GM12878 (cell line): Measurements from ENCODE around the gene SORBS2. TPM values are rescaled to one million over a fixed set of nuclear protein-coding genes. Genes with fewer than 3 reads are reported as not detected.

Source experiments
- ATAC-seq: fragments of 200-7000 bp; cut with Tn5 transposase; 3 replicates; pipeline ENCODE4 v1.9.1; 2020; ENCODE audit warnings: mild to moderate bottlenecking, moderate library complexity
- BruUV-seq: library from RNA; stranded (reverse); fragments of 400-500 nt; replicated peaks from 2 replicates; lab custom pipeline; 2021; lab: Mats Ljungman, UMichigan
- CTCF ChIA-PET: fragments of 300-600 bp; sonication (Branson Sonifier 250); formaldehyde crosslinking; extraction: SDS; loops from one replicate; lab custom pipeline; 2021; ENCODE audit warnings: inconsistent platforms; lab: Yijun Ruan, JAX
- POLR2A ChIA-PET: fragments of 350-600 bp; formaldehyde crosslinking; extraction: SDS; loops from one replicate; lab custom pipeline; 2021; ENCODE audit warnings: inconsistent platforms; lab: Charles Lee
- RAD21 ChIA-PET: fragments of 300-600 bp; sonication (Branson Sonifier 250); formaldehyde crosslinking; loops from one replicate; lab custom pipeline; 2023; ENCODE audit warnings: antibody characterized with exemption; ENCODE audit not compliant: unreplicated experiment; lab: Charles Lee
- SMC1A ChIA-PET: fragments of 300-600 bp; sonication (Branson Sonifier 250); formaldehyde crosslinking; loops from one replicate; lab custom pipeline; 2023; ENCODE audit not compliant: unreplicated experiment, uncharacterized antibody; lab: Charles Lee
- DNase-seq: peaks from one replicate; pipeline ENCODE4 v3.0.0-alpha.2; 2011; ENCODE audit warnings: low read depth, low spot score
- FAIRE-seq: peaks from 3 replicates; lab custom pipeline; 2011; peaks lifted over from hg19 to GRCh38; lab: Jason Lieb, UNC
- H2AFZ ChIP-seq: 2 replicates; pipeline ENCODE4 v1.6.0; 2011; ENCODE audit warnings: low read depth, low read length, control low read depth; ENCODE audit not compliant: control insufficient read depth
- H3K27ac ChIP-seq: 2 replicates; pipeline ENCODE4 v1.5.1; 2011; ENCODE audit warnings: control low read depth; ENCODE audit not compliant: control insufficient read depth, insufficient read depth
- H3K27me3 ChIP-seq, 2 experiments: replicated peaks in 1 of 2; 2 replicates each; pipeline versions ENCODE4 v1.6.0 to v1.6.1; 2011; ENCODE audit warnings: low read length in 1 of 2; ENCODE audit not compliant: control insufficient read depth in 2 of 2, insufficient read depth in 2 of 2
- H3K36me3 ChIP-seq, 2 experiments: 2 replicates each; pipeline ENCODE4 v1.5.1; 2011; ENCODE audit warnings: low read length in 1 of 2; ENCODE audit not compliant: control insufficient read depth in 2 of 2, insufficient read depth in 2 of 2
- H3K4me1 ChIP-seq: 2 replicates; pipeline ENCODE4 v1.6.1; 2011; ENCODE audit warnings: mild to moderate bottlenecking, low read length, moderate library complexity, mixed read lengths; ENCODE audit not compliant: control insufficient read depth, insufficient read depth
- H3K4me2 ChIP-seq: 2 replicates; pipeline ENCODE4 v1.6.0; 2011; ENCODE audit warnings: control low read depth; ENCODE audit not compliant: control insufficient read depth, insufficient read depth
- H3K4me3 ChIP-seq: fragments of 200-600 bp; sonication (generic); 2 replicates; pipeline ENCODE4 v1.5.1; 2016
- H3K79me2 ChIP-seq: 2 replicates; pipeline ENCODE4 v1.6.0; 2011; ENCODE audit warnings: low read length; ENCODE audit not compliant: control insufficient read depth, insufficient read depth
- H3K9ac ChIP-seq: 2 replicates; pipeline ENCODE4 v1.8.0; 2011; ENCODE audit warnings: low read length, control low read depth, mixed read lengths; ENCODE audit not compliant: control insufficient read depth, insufficient read depth
- H3K9me3 ChIP-seq: replicated peaks from 3 replicates; pipeline ENCODE4 v1.5.1; 2011; ENCODE audit warnings: mild to moderate bottlenecking, low read length; ENCODE audit not compliant: control insufficient read depth, insufficient read depth
- H4K20me1 ChIP-seq: 2 replicates; pipeline ENCODE4 v1.6.0; 2011; ENCODE audit not compliant: control insufficient read depth, insufficient read depth
- ASH2L ChIP-seq: fragments of 300-600, 200-600 bp; sonication (generic); IDR thresholded peaks from 2 replicates; pipeline ENCODE4 v1.6.1; 2017; ENCODE audit warnings: low read depth, mild to moderate bottlenecking, borderline replicate concordance
- BRCA1 ChIP-seq: IDR thresholded peaks from 2 replicates; pipeline ENCODE4 v1.6.1; 2011; ENCODE audit warnings: low read depth, low read length, improper control_type of control experiment
- HDAC6 ChIP-seq: fragments of 200-600 bp; sonication (generic); IDR thresholded peaks from one replicate; pipeline ENCODE4 v1.8.0; 2017; ENCODE audit warnings: antibody characterized with exemption; ENCODE audit not compliant: unreplicated experiment
- IKZF2 ChIP-seq, 2 experiments: fragments of 450-650 bp; IDR thresholded peaks; 2 replicates each; pipeline ENCODE4 v1.6.1; 2017; ENCODE audit warnings: mild to moderate bottlenecking in 2 of 2, moderate library complexity in 2 of 2
- NBN ChIP-seq: fragments of 450-650 bp; IDR thresholded peaks from 2 replicates; pipeline ENCODE4 v1.6.1; 2016
- NR2F1 ChIP-seq: fragments of 450-650 bp; conservative IDR thresholded peaks from 2 replicates; pipeline ENCODE4 v1.6.1; 2017; ENCODE audit warnings: mild to moderate bottlenecking
- SIN3A ChIP-seq: IDR thresholded peaks from 2 replicates; pipeline ENCODE4 v1.6.1; 2012; ENCODE audit warnings: low read depth, low read length, improper control_type of control experiment
- SMARCA5 ChIP-seq: fragments of 450-650 bp; IDR thresholded peaks from 2 replicates; pipeline ENCODE4 v1.6.1; 2017; ENCODE audit warnings: mild to moderate bottlenecking
- WRNIP1 ChIP-seq: IDR thresholded peaks from 2 replicates; pipeline ENCODE4 v1.6.1; 2011; ENCODE audit warnings: low read depth, low read length, improper control_type of control experiment, borderline replicate concordance
- ZNF24 ChIP-seq: fragments of 450-650 bp; IDR thresholded peaks from 2 replicates; pipeline ENCODE4 v1.6.1; 2017; ENCODE audit warnings: antibody characterized with exemption, mild to moderate bottlenecking
- ZNF384 ChIP-seq: IDR thresholded peaks from 2 replicates; pipeline ENCODE4 v1.6.1; 2012; ENCODE audit warnings: low read depth, mild to moderate bottlenecking, low read length, improper control_type of control experiment, borderline replicate concordance
- WGBS: methylation state at CpG from one replicate; pipeline ENCODE4 v1.1.6; 2016; ENCODE audit warnings: low lambda C conversion rate; ENCODE audit not compliant: insufficient replicate concordance, insufficient coverage; ENCODE audit errors: missing lambda C conversion rate; 5-methylcytosine and 5-hydroxymethylcytosine counted together
- in situ Hi-C: fragments of 300-500 bp; cut with MboI; formaldehyde crosslinking; loops from 9 replicates; pipeline ENCODE4 v1.14.3; 2018; ENCODE audit warnings: mixed read lengths
- intact Hi-C: fragments of 100-400 bp; cut with micrococcal nuclease; formaldehyde crosslinking; loops from one replicate; pipeline ENCODE4 v1.14.2; 2022; ENCODE audit not compliant: unreplicated experiment
- polyA plus RNA-seq, 11 experiments: library from polyadenylated mRNA; depleted of rRNA in 4 of 11; unstranded in 6 of 11; stranded (reverse) in 5 of 11; fragments of >200 nt; fragmentation: Nextera tagmentation in 4 of 11; fragmentation: Illumina TruSeq in 1 of 11; extraction: Ambion mirVana in 4 of 11; extraction: Trizol in 1 of 11; gene quantifications; 1 replicate in 1 of 11; 2 replicates in 10 of 11; pipeline versions ENCODE4 v1.2.1 to v1.2.3, GENCODE V29; 2011 to 2016; ENCODE audit warnings: inconsistent platforms in 2 of 11, missing spikeins in 2 of 11, low read depth in 1 of 11
- total RNA-seq, 4 experiments: library from RNA; depleted of rRNA in 3 of 4; stranded (reverse); fragments of >200 nt in 3 of 4; fragmentation: Illumina TruSeq in 1 of 4; extraction: Trizol in 1 of 4; gene quantifications; 2 replicates each; pipeline versions ENCODE4 v1.2.1 to v1.2.3, GENCODE V29; 2013 to 2021
- TF ChIP-seq, protein P1 (sequence below): fragments of 450-650 bp; formaldehyde crosslinking; IDR thresholded peaks from 2 replicates; pipeline ENCODE4 v1.5.0; 2022; ENCODE audit warnings: mild to moderate bottlenecking, missing genetic modification characterization
- TF ChIP-seq, protein P2 (sequence below): fragments of 450-650 bp; conservative IDR thresholded peaks from 2 replicates; pipeline ENCODE4 v1.6.1; 2017; ENCODE audit warnings: mild to moderate bottlenecking, moderate library complexity
- TF ChIP-seq, protein P3 (sequence below): IDR thresholded peaks from 2 replicates; pipeline ENCODE4 v1.6.1; 2011; ENCODE audit warnings: low read depth, low read length, improper control_type of control experiment, borderline replicate concordance
- TF ChIP-seq, protein P4 (sequence below): IDR thresholded peaks from 2 replicates; pipeline ENCODE4 v1.6.1; 2012; ENCODE audit warnings: mild to moderate bottlenecking, low read depth, low read length

The SORBS2 gene
- total and polyA plus RNA-seq, 10 of the 15 experiments (the other 5 are each of a cell fraction or from before 2014, with no cell fraction given), result 0.06 to 3.0 (median 0.79) TPM

DNA sequence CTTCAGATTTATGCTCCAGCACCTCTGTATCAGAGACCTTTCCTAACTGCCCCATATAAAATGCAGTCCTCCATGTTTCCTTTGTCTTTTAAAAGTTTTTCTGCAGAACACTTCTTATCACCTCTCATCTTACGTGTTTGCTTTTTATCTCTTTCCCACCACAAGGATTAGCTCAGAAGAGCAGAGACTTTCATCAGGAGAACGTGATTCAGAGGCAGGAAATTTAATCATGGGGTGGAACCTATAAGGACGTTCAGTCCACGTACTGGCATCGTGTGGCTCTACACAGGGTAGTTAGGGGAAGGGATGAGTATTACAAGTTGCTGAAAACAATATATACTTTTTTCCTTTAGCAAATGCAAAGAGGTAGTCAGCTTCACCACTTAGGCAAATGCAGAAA is 98.7 kb downstream of the SORBS2 start:
- ChIA-PET SMC1A (no interaction called here), CTCF (no interaction called here), RAD21 (no interaction called here), POLR2A (no interaction called here)
- Histone ChIP-seq H3K4me1 (no peaks in the 10 kb centered on the region), H3K27ac (no peak overlapping the region), H2AFZ (no peak overlapping the region), H3K27me3 (no peaks in the 10 kb centered on the region), H3K9me3 (no peaks in the 10 kb centered on the region; the same call in 2 of the 3 replicates), H3K9ac (no peak overlapping the region), H3K4me3 (no peak overlapping the region), H3K4me2 (no peak overlapping the region), H4K20me1 (no peaks in the 10 kb centered on the region), H3K79me2 (no peaks in the 10 kb centered on the region), H3K36me3 (no peaks in the 10 kb centered on the region)
- ATAC-seq (no peak), FAIRE-seq (no peak), DNase-seq (no peak)
- BruUV-seq, result no TSS peak
- 63% methylated on average over 5 of the region's 5 CpGs for WGBS
- TF ChIP-seq SIN3A (no peak), ZNF384 (no peak), NR2F1 (no peak), ASH2L (no peak), SMARCA5 (no peak), HDAC6 (no peak), ZNF24 (no peak), IKZF2 (IDR thresholded peaks at IDR 0.05) (no peak), BRCA1 (no peak), WRNIP1 (no peak), NBN (no peak)
- TF ChIP-seq, protein P1, sequence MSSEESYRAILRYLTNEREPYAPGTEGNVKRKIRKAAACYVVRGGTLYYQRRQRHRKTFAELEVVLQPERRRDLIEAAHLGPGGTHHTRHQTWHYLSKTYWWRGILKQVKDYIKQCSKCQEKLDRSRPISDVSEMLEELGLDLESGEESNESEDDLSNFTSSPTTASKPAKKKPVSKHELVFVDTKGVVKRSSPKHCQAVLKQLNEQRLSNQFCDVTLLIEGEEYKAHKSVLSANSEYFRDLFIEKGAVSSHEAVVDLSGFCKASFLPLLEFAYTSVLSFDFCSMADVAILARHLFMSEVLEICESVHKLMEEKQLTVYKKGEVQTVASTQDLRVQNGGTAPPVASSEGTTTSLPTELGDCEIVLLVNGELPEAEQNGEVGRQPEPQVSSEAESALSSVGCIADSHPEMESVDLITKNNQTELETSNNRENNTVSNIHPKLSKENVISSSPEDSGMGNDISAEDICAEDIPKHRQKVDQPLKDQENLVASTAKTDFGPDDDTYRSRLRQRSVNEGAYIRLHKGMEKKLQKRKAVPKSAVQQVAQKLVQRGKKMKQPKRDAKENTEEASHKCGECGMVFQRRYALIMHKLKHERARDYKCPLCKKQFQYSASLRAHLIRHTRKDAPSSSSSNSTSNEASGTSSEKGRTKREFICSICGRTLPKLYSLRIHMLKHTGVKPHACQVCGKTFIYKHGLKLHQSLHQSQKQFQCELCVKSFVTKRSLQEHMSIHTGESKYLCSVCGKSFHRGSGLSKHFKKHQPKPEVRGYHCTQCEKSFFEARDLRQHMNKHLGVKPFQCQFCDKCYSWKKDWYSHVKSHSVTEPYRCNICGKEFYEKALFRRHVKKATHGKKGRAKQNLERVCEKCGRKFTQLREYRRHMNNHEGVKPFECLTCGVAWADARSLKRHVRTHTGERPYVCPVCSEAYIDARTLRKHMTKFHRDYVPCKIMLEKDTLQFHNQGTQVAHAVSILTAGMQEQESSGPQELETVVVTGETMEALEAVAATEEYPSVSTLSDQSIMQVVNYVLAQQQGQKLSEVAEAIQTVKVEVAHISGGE (CRISPR knock-in tag), result no peak
- TF ChIP-seq, protein P2, sequence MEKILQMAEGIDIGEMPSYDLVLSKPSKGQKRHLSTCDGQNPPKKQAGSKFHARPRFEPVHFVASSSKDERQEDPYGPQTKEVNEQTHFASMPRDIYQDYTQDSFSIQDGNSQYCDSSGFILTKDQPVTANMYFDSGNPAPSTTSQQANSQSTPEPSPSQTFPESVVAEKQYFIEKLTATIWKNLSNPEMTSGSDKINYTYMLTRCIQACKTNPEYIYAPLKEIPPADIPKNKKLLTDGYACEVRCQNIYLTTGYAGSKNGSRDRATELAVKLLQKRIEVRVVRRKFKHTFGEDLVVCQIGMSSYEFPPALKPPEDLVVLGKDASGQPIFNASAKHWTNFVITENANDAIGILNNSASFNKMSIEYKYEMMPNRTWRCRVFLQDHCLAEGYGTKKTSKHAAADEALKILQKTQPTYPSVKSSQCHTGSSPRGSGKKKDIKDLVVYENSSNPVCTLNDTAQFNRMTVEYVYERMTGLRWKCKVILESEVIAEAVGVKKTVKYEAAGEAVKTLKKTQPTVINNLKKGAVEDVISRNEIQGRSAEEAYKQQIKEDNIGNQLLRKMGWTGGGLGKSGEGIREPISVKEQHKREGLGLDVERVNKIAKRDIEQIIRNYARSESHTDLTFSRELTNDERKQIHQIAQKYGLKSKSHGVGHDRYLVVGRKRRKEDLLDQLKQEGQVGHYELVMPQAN, result no peak
- TF ChIP-seq, protein P3, sequence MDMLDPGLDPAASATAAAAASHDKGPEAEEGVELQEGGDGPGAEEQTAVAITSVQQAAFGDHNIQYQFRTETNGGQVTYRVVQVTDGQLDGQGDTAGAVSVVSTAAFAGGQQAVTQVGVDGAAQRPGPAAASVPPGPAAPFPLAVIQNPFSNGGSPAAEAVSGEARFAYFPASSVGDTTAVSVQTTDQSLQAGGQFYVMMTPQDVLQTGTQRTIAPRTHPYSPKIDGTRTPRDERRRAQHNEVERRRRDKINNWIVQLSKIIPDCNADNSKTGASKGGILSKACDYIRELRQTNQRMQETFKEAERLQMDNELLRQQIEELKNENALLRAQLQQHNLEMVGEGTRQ, result no peak
- TF ChIP-seq, protein P4, sequence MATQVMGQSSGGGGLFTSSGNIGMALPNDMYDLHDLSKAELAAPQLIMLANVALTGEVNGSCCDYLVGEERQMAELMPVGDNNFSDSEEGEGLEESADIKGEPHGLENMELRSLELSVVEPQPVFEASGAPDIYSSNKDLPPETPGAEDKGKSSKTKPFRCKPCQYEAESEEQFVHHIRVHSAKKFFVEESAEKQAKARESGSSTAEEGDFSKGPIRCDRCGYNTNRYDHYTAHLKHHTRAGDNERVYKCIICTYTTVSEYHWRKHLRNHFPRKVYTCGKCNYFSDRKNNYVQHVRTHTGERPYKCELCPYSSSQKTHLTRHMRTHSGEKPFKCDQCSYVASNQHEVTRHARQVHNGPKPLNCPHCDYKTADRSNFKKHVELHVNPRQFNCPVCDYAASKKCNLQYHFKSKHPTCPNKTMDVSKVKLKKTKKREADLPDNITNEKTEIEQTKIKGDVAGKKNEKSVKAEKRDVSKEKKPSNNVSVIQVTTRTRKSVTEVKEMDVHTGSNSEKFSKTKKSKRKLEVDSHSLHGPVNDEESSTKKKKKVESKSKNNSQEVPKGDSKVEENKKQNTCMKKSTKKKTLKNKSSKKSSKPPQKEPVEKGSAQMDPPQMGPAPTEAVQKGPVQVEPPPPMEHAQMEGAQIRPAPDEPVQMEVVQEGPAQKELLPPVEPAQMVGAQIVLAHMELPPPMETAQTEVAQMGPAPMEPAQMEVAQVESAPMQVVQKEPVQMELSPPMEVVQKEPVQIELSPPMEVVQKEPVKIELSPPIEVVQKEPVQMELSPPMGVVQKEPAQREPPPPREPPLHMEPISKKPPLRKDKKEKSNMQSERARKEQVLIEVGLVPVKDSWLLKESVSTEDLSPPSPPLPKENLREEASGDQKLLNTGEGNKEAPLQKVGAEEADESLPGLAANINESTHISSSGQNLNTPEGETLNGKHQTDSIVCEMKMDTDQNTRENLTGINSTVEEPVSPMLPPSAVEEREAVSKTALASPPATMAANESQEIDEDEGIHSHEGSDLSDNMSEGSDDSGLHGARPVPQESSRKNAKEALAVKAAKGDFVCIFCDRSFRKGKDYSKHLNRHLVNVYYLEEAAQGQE, result no peak
- in situ Hi-C loops (no loop called here), intact Hi-C loops (no loop called here)
